ENCODE measurements around the gene PRKG1.

GRCh38 chr10:51468424-51468823 is 394.1 kb downstream of the PRKG1 start:
- TF ChIP-seq CTCF (IDR thresholded peaks at IDR 0.05), result no peak
- no peak for TF ChIP-seq POLR2AphosphoS5 (IDR thresholded peaks at IDR 0.05; ENCODE audit: insufficient read depth in 1 of 2, low read depth in 1 of 2)
- no peak for TF ChIP-seq POLR2A (IDR thresholded peaks at IDR 0.05)
